GM18861 (cell line): ENCODE data around the gene SYF2.

Experiments
- ATAC-seq: cut with Tn5 transposase; IDR thresholded peaks from one replicate; pipeline ENCODE4 v1.9.1; 2021; ENCODE audit not compliant: unreplicated experiment

SYF2 gene

GRCh38 chr1:25185409-25186160, 46.7 kb downstream of the SYF2 start:
- ATAC-seq: no peak

GRCh38 chr1:25184001-25184762, 48.1 kb downstream of the SYF2 start:
- ATAC-seq: no peak

- ATAC-seq: no peak
Measured at GRCh38 chr1:25183126-25183980, 48.9 kb downstream of the SYF2 start.

- no peak for ATAC-seq
Measured at GRCh38 chr1:25182629-25183028, 49.7 kb downstream of the SYF2 start.

GRCh38 chr1:25180996-25181395, 51.3 kb downstream of the SYF2 start:
- ATAC-seq: no peak

- no peak for ATAC-seq
Measured at GRCh38 chr1:25178917-25179561, 53.3 kb downstream of the SYF2 start.

- no peak for ATAC-seq
Measured at GRCh38 chr1:25174730-25175612, 57.3 kb downstream of the SYF2 start.

GRCh38 chr1:25174363-25174729, 58.0 kb downstream of the SYF2 start:
- ATAC-seq: no peak

- ATAC-seq: no peak
Measured at GRCh38 chr1:25173809-25174340, 58.4 kb downstream of the SYF2 start.
